Pancreas (tissue), 10 donors: Measurements from ENCODE around the gene IRF3. TPM values are rescaled to one million over a fixed set of nuclear protein-coding genes. Genes with fewer than 3 reads are reported as not detected.

Source experiments
- ATAC-seq, 4 donors: fragments of 200-7000 bp; cut with Tn5 transposase; one replicate each; pipeline versions ENCODE4 v1.8.0 to v1.9.1; 2020; ENCODE audit warnings: mild to moderate bottlenecking in 4 of 4, moderate library complexity in 4 of 4
- DNase-seq, 6 donors: peaks; one replicate each; pipeline ENCODE4 v3.0.0-alpha.2; 2020
- FAIRE-seq: peaks from 2 replicates; lab custom pipeline; 2012; peaks lifted over from hg19 to GRCh38; lab: Jason Lieb, UNC
- H3K27ac ChIP-seq, 4 donors: fragments of 200-600 bp; sonication (generic); 1 replicate in 3 of 4; 2 replicates in 1 of 4; pipeline versions ENCODE4 v1.5.0 to v1.8.0; 2020
- H3K27me3 ChIP-seq, 4 donors: fragments of 200-600 bp; one replicate each; pipeline ENCODE4 v1.8.0; 2021
- H3K36me3 ChIP-seq, 3 donors: fragments of 200-600 bp; sonication (generic) in 1 of 3; one replicate each; pipeline versions ENCODE4 v1.5.0 to v1.8.0; 2020 to 2021
- H3K4me1 ChIP-seq, 3 donors: fragments of 200-600 bp; one replicate each; pipeline ENCODE4 v1.8.0; 2021
- H3K4me3 ChIP-seq, 4 donors: fragments of 200-600 bp; sonication (generic) in 2 of 4; one replicate each; pipeline versions ENCODE4 v1.5.0 to v1.8.0; 2020 to 2021
- H3K9me3 ChIP-seq, 4 donors: fragments of 200-600 bp; one replicate each; pipeline ENCODE4 v1.8.0; 2021
- WGBS, 2 donors: extraction: QIAGEN DNeasy Blood & Tissue Kit; methylation state at CpG; one replicate each; pipeline ENCODE4 v1.1.7; 2013; 5-methylcytosine and 5-hydroxymethylcytosine counted together
- intact Hi-C, 3 donors: fragments of 100-400 bp; cut with DNase I; formaldehyde crosslinking; loops; one replicate each; pipeline versions ENCODE4 v1.11.1 to v1.14.2; 2022
- polyA plus RNA-seq, 2 donors: library from polyadenylated mRNA; stranded (reverse); fragments of 200-250 nt; gene quantifications; one replicate each; pipeline ENCODE4 v1.2.3, GENCODE V29; 2013
- total RNA-seq, 6 donors: library from RNA; stranded (reverse); fragmentation: NEBNext Ultra II Directional in 4 of 6; extraction: Animal tissue kit (Norgen Biotek cat#: 25700) in 4 of 6; gene quantifications; one replicate each; pipeline versions ENCODE4 v1.2.1 to v1.2.4, GENCODE V29; 2021 to 2023
- TF ChIP-seq, protein P1 (sequence below), 4 donors: fragments of 200-600 bp; sonication (generic) in 3 of 4; IDR thresholded peaks; one replicate each; pipeline versions ENCODE4 v1.5.0 to v1.8.0; 2021; ENCODE audit warnings: antibody characterized with exemption in 4 of 4
- donor health status: healthy with polysubstance abuse.
- donor health status: DM: no; HTN: no; CAD: no; lungs with moderate emphysema.
- donor health status: DM: no; HTN: no; CAD: no.
- donor health status: control.
- donor health status: control.
- donor health status: Bipolar disorder and iron deficiency.
- donor health status: DM: yes; HTN: yes; CAD: no.
- donor health status: DM: no; HTN: no; CAD: no.
- donor health status: DM: no; HTN: no; CAD: no.
- donor health status: DM: yes; HTN: yes; CAD: no.

IRF3 gene
- total and polyA plus RNA-seq, 8 donors = 34.4 to 289 (median 45.1) TPM

GRCh38 chr19:49677901-49678674, 12.4 kb upstream of the IRF3 start:
- ATAC-seq = peak in 3 of 4 donors; percentile 4 to 9 (median 6)
- FAIRE-seq = no peak

DNA sequence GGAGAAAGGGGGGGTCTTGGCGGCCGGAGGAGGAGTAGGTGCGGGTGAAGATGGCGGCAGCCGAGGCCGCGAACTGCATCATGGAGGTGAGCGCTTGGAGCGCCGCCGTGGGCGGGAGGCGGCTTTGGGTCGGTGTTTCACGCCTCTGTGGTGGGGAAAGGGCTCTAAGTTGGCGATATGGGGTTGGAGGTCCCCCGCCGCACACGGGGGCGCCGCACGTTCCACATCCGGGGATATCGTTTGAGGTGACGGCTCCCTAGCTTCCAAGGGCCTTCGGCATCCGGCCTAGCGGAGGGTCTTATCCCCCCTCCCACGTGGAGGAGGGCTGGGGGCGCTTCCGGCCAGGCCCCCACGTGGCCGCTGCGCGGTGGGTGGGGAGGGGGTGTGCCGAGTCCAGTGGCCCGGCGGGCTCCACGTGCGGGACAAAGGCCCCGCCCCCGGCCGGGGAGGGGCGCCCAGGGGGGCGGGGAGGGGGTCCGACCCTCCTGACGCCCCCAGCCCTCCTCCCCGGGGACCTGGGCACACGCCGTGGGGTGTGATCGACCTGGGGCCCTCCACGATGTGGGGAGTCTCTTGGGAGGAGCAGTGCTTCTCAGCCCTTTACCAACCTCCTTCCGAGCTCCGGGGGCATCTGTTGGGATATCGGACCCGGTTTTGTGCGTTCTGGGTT, 11.7 kb upstream of the IRF3 start, which contains the start of gene PRMT1:
Gene PRMT1, plus strand, starts transcription at position 41 of the 670 bp plus-strand sequence. Its CDS starts 10 bp downstream, at position 51.
- Histone ChIP-seq H3K9me3 (no peaks in the 10 kb centered on the region), H3K27ac (peak within 1 kb of the TSS; percentile 89 to 95 (median 92)), H3K4me1 (peaks cover 0 to 21% (median 13%) of the 10 kb centered on the region in 3 donors), H3K4me3 (peak within 1 kb of the TSS; percentile 87 to 99 (median 94)), H3K27me3 (no peaks in the 10 kb centered on the region), H3K36me3 (peaks cover 0 to 6% (median 0%) of the 10 kb centered on the region in 3 donors)
- TF ChIP-seq, protein P1, sequence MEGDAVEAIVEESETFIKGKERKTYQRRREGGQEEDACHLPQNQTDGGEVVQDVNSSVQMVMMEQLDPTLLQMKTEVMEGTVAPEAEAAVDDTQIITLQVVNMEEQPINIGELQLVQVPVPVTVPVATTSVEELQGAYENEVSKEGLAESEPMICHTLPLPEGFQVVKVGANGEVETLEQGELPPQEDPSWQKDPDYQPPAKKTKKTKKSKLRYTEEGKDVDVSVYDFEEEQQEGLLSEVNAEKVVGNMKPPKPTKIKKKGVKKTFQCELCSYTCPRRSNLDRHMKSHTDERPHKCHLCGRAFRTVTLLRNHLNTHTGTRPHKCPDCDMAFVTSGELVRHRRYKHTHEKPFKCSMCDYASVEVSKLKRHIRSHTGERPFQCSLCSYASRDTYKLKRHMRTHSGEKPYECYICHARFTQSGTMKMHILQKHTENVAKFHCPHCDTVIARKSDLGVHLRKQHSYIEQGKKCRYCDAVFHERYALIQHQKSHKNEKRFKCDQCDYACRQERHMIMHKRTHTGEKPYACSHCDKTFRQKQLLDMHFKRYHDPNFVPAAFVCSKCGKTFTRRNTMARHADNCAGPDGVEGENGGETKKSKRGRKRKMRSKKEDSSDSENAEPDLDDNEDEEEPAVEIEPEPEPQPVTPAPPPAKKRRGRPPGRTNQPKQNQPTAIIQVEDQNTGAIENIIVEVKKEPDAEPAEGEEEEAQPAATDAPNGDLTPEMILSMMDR (IDR thresholded peaks at IDR 0.05) = no peak
- WGBS, 2 donors = 0% methylated on average over 44 to 57 of the region's 57 CpGs
- ATAC-seq (peak; percentile 8 to 14 (median 10)), DNase-seq (peak in 4 of 6 donors; percentile 57 to 80 (median 70)), FAIRE-seq (no peak)
- intact Hi-C loops = loop anchor here in 1 of 3 donors (10.0 kb wide), 1 partner anchor 93 kb away; the partner anchor contains the start of genes NOSIP and PRRG2

More at GRCh38 chr19:49677901-49678674, 12.4 kb upstream of the IRF3 start:
- Histone ChIP-seq H3K27me3 (no peaks in the 10 kb centered on the region), H3K9me3 (no peaks in the 10 kb centered on the region), H3K4me1 (peaks cover 0 to 21% (median 13%) of the 10 kb centered on the region in 3 donors), H3K36me3 (peaks cover 0 to 8% (median 0%) of the 10 kb centered on the region in 3 donors), H3K4me3 (peak overlapping the region; percentile 87 to 99 (median 94)), H3K27ac (peak overlapping the region; percentile 80 to 87 (median 83))
- TF ChIP-seq, protein P1 (IDR thresholded peaks at IDR 0.05) = peak; percentile 31 to 59 (median 48)
- DNase-seq = peak in 5 of 6 donors; percentile 65 to 84 (median 78)
- intact Hi-C loops = loop anchor here in 1 of 3 donors (10.0 kb wide), 1 partner anchor 93 kb away; the partner anchor contains the start of genes NOSIP and PRRG2
- WGBS, 2 donors = 3% methylated on average over 21 of the region's 21 CpGs

DNA sequence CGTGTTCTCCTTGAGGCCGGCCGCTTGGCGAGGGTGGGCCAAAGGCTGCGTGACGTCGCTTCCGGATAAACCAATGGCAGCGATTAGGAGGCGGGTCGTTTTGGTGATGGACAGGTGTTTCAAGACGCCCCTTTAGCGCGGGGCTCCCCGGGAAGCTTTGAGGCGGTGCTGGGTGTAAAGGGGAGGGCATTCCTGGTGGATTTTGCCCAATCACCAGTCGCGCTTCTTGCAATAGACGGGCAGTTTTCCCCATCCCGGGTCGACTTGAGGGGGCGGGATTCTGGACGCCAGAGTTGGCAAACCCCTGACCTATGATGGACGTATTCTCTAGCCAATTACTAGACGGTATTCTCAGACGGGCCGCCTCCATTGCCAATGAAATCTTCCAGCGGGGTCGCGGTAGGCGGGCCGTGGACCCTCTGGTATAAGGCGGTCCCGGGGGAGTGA, 11.2 kb upstream of the IRF3 start:
- peak; percentile 76 to 84 (median 80) for ATAC-seq
- Histone ChIP-seq H3K4me3 (peak overlapping the region; percentile 87 to 99 (median 94)), H3K27me3 (no peaks in the 10 kb centered on the region), H3K36me3 (peaks cover 0 to under 1% (median 0%) of the 10 kb centered on the region in 3 donors), H3K4me1 (peaks cover 4 to 25% (median 17%) of the 10 kb centered on the region in 3 donors), H3K9me3 (no peaks in the 10 kb centered on the region), H3K27ac (peak overlapping the region; percentile 89 to 95 (median 92))
- peak; percentile 95 to 100 (median 100) for DNase-seq
- peak; percentile 99 for FAIRE-seq
- TF ChIP-seq, protein P1 (IDR thresholded peaks at IDR 0.05) = no peak
- intact Hi-C loops = loop anchor here in 1 of 3 donors (10.0 kb wide), 1 partner anchor 92 kb away; the partner anchor contains the start of genes NOSIP and PRRG2
- WGBS, 2 donors = 0% methylated on average over 31 to 34 of the region's 34 CpGs

DNA sequence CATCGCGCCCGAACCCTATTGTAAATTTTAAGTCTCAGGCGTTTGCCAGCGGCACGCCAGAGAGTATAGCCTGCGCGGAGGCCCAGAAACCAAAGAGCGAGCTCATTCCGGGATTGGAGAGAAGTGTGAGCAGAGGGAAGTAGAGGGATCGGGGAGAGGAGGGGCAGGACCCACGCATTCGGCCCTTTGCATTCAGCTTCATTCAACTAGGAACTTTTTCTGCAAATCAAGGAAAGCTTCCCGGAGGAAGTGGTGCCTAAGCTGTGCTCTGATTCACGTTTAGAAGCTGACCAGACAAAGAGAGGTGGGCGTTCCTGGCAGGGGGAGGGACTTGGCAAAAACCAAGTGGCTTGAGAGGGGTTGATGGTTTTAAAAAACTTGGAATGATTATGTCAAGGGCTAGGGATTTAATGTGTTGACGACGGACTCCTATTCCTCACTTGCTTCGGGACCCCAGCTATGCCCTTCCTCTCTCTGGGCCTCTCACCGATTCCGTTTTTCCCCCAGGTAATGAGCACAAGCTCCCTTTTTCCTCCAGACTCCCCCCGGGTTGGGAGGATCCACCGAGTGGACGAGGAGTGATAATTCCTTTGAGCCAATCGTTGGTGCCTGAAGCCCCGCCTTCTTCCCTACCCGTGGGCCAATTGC, 10.6 kb upstream of the IRF3 start:
- Histone ChIP-seq H3K27me3 (no peaks in the 10 kb centered on the region), H3K4me3 (peak overlapping the region in 2 of 4 donors; percentile 20 to 39), H3K27ac (peak overlapping the region; percentile 89 to 95 (median 92)), H3K4me1 (peaks cover 5 to 26% (median 17%) of the 10 kb centered on the region in 3 donors), H3K9me3 (no peaks in the 10 kb centered on the region), H3K36me3 (no peaks in the 10 kb centered on the region)
- WGBS, 2 donors = 3 to 4% methylated on average over 27 of the region's 27 CpGs
- TF ChIP-seq, protein P1 (IDR thresholded peaks at IDR 0.05) = no peak
- ATAC-seq = peak; percentile 56 to 65 (median 60)
- DNase-seq = peak in 5 of 6 donors; percentile 85 to 90 (median 89)
- intact Hi-C loops = loop anchor here in 1 of 3 donors (10.0 kb wide), 1 partner anchor 91 kb away; the partner anchor contains the start of genes NOSIP and PRRG2
- no peak for FAIRE-seq
